GM23338 (cell line): ENCODE data around the gene SLC26A6. TPM values are rescaled to one million over a fixed set of nuclear protein-coding genes. Genes with fewer than 3 reads are reported as not detected.

Experiments used
- ATAC-seq: fragments of 200-7000 bp; cut with Tn5 transposase; 3 replicates; pipeline ENCODE4 v1.9.1; 2020
- DNase-seq: peaks from one replicate; pipeline ENCODE4 v3.0.0-alpha.2; 2015; ENCODE audit warnings: low spot score
- H2AFZ ChIP-seq: fragments of 200-600 bp; sonication (generic); 2 replicates; pipeline ENCODE4 v1.8.0; 2016; ENCODE audit warnings: antibody characterized with exemption, mild to moderate bottlenecking, moderate library complexity
- H3F3A ChIP-seq: fragments of 200-600 bp; sonication (generic); replicated peaks from 2 replicates; pipeline ENCODE4 v1.8.0; 2017; ENCODE audit warnings: antibody characterized with exemption, mixed run types, low read depth
- H3K27ac ChIP-seq: fragments of 200-600 bp; sonication (generic); 2 replicates; pipeline ENCODE4 v1.6.1; 2016; ENCODE audit warnings: low read depth
- H3K27me3 ChIP-seq: fragments of 200-600 bp; sonication (generic); 2 replicates; pipeline ENCODE4 v1.8.0; 2016; ENCODE audit warnings: mild to moderate bottlenecking, mixed run types, moderate library complexity; ENCODE audit not compliant: insufficient read depth
- H3K36me3 ChIP-seq: fragments of 200-600 bp; sonication (generic); 2 replicates; pipeline ENCODE4 v1.8.0; 2016; ENCODE audit warnings: mild to moderate bottlenecking; ENCODE audit not compliant: insufficient read depth
- H3K4me1 ChIP-seq: fragments of 200-600 bp; sonication (generic); 2 replicates; pipeline ENCODE4 v1.8.0; 2016; ENCODE audit warnings: mild to moderate bottlenecking, moderate library complexity; ENCODE audit not compliant: insufficient read depth
- H3K4me2 ChIP-seq: fragments of 200-600 bp; sonication (generic); 2 replicates; pipeline ENCODE4 v1.7.1; 2017; ENCODE audit warnings: mixed run types
- H3K4me3 ChIP-seq: fragments of 200-600 bp; sonication (generic); 2 replicates; pipeline ENCODE4 v1.6.1; 2016; ENCODE audit warnings: mixed run types
- H3K79me2 ChIP-seq: fragments of 200-600 bp; sonication (generic); replicated peaks from 2 replicates; pipeline ENCODE4 v1.8.0; 2017; ENCODE audit warnings: mild to moderate bottlenecking; ENCODE audit not compliant: insufficient read depth
- H3K9me2 ChIP-seq: fragments of 200-600 bp; sonication (generic); 2 replicates; pipeline ENCODE4 v1.8.0; 2017; ENCODE audit not compliant: insufficient read depth
- H4K20me1 ChIP-seq: fragments of 200-600 bp; sonication (generic); replicated peaks from 2 replicates; pipeline ENCODE4 v1.8.0; 2017; ENCODE audit warnings: mild to moderate bottlenecking; ENCODE audit not compliant: insufficient read depth
- H3K27ac Mint-ChIP-seq: 2 replicates; pipeline ENCODE4 v1.8.0; 2020; ENCODE audit warnings: inconsistent platforms, mild to moderate bottlenecking, moderate library complexity, mixed read lengths
- H3K27me3 Mint-ChIP-seq: 3 replicates; pipeline ENCODE4 v1.8.0; 2022; ENCODE audit warnings: low read depth, mild to moderate bottlenecking, moderate library complexity, mixed read lengths, inconsistent platforms; ENCODE audit not compliant: insufficient read depth, poor library complexity
- H3K36me3 Mint-ChIP-seq: 3 replicates; pipeline ENCODE4 v1.8.0; 2021; ENCODE audit warnings: low read depth, mild to moderate bottlenecking, inconsistent platforms, moderate library complexity, mixed read lengths
- H3K4me1 Mint-ChIP-seq: 3 replicates; pipeline ENCODE4 v1.8.0; 2020; ENCODE audit warnings: mild to moderate bottlenecking, inconsistent platforms, mixed read lengths
- H3K4me3 Mint-ChIP-seq: 3 replicates; pipeline ENCODE4 v1.8.0; 2021; ENCODE audit warnings: moderate library complexity, mild to moderate bottlenecking, inconsistent platforms, mixed read lengths
- H3K9me3 Mint-ChIP-seq: 3 replicates; pipeline ENCODE4 v1.8.0; 2020; ENCODE audit warnings: moderate library complexity, mild to moderate bottlenecking, inconsistent platforms, mixed read lengths
- CREB1 ChIP-seq: fragments of 250-450 bp; sonication (Bioruptor Pico); IDR thresholded peaks from 2 replicates; pipeline ENCODE4 v1.5.0; 2020; ENCODE audit warnings: low read depth, mild to moderate bottlenecking, moderate library complexity
- EZH2 ChIP-seq: fragments of 200-600 bp; sonication (generic); IDR thresholded peaks from one replicate; pipeline ENCODE4 v1.8.0; 2017; ENCODE audit warnings: antibody characterized with exemption, mild to moderate bottlenecking, low read depth; ENCODE audit not compliant: unreplicated experiment
- EZH2phosphoT487 ChIP-seq: fragments of 200-600 bp; sonication (generic); IDR thresholded peaks from one replicate; pipeline ENCODE4 v1.8.1; 2018; ENCODE audit warnings: antibody characterized with exemption; ENCODE audit not compliant: unreplicated experiment
- JUNB ChIP-seq: IDR thresholded peaks from one replicate; pipeline ENCODE4 v1.6.1; 2016; ENCODE audit warnings: antibody characterized with exemption; ENCODE audit not compliant: unreplicated experiment
- NANOG ChIP-seq: IDR thresholded peaks from 2 replicates; pipeline ENCODE4 v1.6.1; 2016; ENCODE audit warnings: antibody characterized with exemption, borderline replicate concordance
- POLR2AphosphoS5 ChIP-seq: IDR thresholded peaks from 2 replicates; pipeline ENCODE4 v1.6.1; 2016; ENCODE audit warnings: antibody characterized with exemption, low read depth
- STAT1 ChIP-seq: IDR thresholded peaks from one replicate; pipeline ENCODE4 v1.6.1; 2016; ENCODE audit warnings: antibody characterized with exemption; ENCODE audit not compliant: unreplicated experiment
- ZNF114 ChIP-seq: fragments of 250-450 bp; sonication (Bioruptor Pico); IDR thresholded peaks from 2 replicates; pipeline ENCODE4 v1.5.0; 2020; ENCODE audit warnings: mild to moderate bottlenecking, moderate library complexity
- ZNF331 ChIP-seq: fragments of 250-450 bp; sonication (Bioruptor Pico); IDR thresholded peaks from 2 replicates; pipeline ENCODE4 v1.5.0; 2020; ENCODE audit warnings: low read depth, mild to moderate bottlenecking, moderate library complexity
- polyA plus RNA-seq: library from polyadenylated mRNA; unstranded; fragments of >200 nt; fragmentation: Nextera tagmentation; extraction: Ambion mirVana; gene quantifications from 2 replicates; pipeline ENCODE4 v1.2.1, GENCODE V29; 2016
- total RNA-seq: library from RNA; depleted of rRNA; stranded (reverse); fragments of >200 nt; shearing (Covaris generic); gene quantifications from 2 replicates; pipeline ENCODE4 v1.2.3, GENCODE V29; 2014
- TF ChIP-seq, protein P1 (sequence below): IDR thresholded peaks from 2 replicates; pipeline ENCODE4 v1.6.1; 2016; ENCODE audit warnings: antibody characterized with exemption
- TF ChIP-seq, protein P2 (sequence below), 2 experiments: fragments of 200-600 bp in 1 of 2; sonication (generic) in 1 of 2; conservative IDR thresholded peaks; 2 replicates each; pipeline versions ENCODE4 v1.5.1 to v1.6.1; 2016 to 2017; ENCODE audit warnings: antibody characterized with exemption in 2 of 2, low read depth in 2 of 2, mild to moderate bottlenecking in 2 of 2, moderate library complexity in 1 of 2
- TF ChIP-seq, protein P3 (sequence below): fragments of 250-450 bp; sonication (Bioruptor Pico); IDR thresholded peaks from 2 replicates; pipeline ENCODE4 v1.5.0; 2020; ENCODE audit warnings: mild to moderate bottlenecking, moderate library complexity
- TF ChIP-seq, protein P4 (sequence below): IDR thresholded peaks from one replicate; pipeline ENCODE4 v1.6.1; 2018; ENCODE audit warnings: antibody characterized with exemption; ENCODE audit not compliant: unreplicated experiment

SLC26A6 gene
- total and polyA plus RNA-seq, 2 experiments from 2014 or later, result 34.3 to 96.4 TPM

DNA sequence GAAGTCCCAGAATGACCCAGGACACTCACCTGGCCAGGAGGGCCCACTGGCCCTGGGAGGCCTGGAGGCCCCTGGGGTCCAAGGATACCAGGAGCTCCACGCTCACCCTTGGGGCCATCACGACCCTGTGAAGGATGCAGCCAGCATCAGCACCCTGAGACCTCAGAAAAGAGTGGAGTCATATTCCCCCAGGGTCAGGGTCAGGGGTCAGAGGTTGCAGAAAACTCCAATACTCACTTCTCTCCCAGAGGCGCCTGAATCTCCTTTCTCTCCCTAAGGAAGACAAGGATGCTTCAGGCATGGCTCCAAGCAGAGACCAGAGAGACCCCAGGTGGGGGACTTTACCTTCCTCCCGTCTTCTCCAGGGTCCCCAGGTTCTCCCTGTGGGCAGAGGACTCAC, 58.6 kb downstream of the SLC26A6 start:
- H4K20me1 ChIP-seq, result no peaks in the 10 kb centered on the region
- H3K27me3 ChIP-seq, result no peaks in the 10 kb centered on the region
- H3K36me3 ChIP-seq, result no peaks in the 10 kb centered on the region
- no peak overlapping the region for H2AFZ ChIP-seq
- DNase-seq (no peak), ATAC-seq (no peak)
- Mint-ChIP-seq H3K4me3 (no peak overlapping the region), H3K27me3 (no peaks in the 10 kb centered on the region), H3K4me1 (no peaks in the 10 kb centered on the region), H3K27ac (no peak overlapping the region), H3K36me3 (peaks cover 3% of the 10 kb centered on the region; the same call in 2 of the 3 replicates), H3K9me3 (no peaks in the 10 kb centered on the region)
- no peaks in the 10 kb centered on the region for H3K79me2 ChIP-seq
- no peaks in the 10 kb centered on the region for H3K9me2 ChIP-seq
- H3K4me3 ChIP-seq, result no peak overlapping the region
- TF ChIP-seq, protein P1, sequence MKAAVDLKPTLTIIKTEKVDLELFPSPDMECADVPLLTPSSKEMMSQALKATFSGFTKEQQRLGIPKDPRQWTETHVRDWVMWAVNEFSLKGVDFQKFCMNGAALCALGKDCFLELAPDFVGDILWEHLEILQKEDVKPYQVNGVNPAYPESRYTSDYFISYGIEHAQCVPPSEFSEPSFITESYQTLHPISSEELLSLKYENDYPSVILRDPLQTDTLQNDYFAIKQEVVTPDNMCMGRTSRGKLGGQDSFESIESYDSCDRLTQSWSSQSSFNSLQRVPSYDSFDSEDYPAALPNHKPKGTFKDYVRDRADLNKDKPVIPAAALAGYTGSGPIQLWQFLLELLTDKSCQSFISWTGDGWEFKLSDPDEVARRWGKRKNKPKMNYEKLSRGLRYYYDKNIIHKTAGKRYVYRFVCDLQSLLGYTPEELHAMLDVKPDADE, result no peak
- TF ChIP-seq EZH2phosphoT487 (no peak), NANOG (no peak), JUNB (no peak), CREB1 (CRISPR knock-in tag) (no peak), ZNF331 (CRISPR knock-in tag) (no peak), STAT1 (no peak), POLR2AphosphoS5 (no peak), EZH2 (no peak), ZNF114 (CRISPR knock-in tag) (no peak)
- TF ChIP-seq, protein P2, sequence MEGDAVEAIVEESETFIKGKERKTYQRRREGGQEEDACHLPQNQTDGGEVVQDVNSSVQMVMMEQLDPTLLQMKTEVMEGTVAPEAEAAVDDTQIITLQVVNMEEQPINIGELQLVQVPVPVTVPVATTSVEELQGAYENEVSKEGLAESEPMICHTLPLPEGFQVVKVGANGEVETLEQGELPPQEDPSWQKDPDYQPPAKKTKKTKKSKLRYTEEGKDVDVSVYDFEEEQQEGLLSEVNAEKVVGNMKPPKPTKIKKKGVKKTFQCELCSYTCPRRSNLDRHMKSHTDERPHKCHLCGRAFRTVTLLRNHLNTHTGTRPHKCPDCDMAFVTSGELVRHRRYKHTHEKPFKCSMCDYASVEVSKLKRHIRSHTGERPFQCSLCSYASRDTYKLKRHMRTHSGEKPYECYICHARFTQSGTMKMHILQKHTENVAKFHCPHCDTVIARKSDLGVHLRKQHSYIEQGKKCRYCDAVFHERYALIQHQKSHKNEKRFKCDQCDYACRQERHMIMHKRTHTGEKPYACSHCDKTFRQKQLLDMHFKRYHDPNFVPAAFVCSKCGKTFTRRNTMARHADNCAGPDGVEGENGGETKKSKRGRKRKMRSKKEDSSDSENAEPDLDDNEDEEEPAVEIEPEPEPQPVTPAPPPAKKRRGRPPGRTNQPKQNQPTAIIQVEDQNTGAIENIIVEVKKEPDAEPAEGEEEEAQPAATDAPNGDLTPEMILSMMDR (conservative IDR thresholded peaks at IDR 0.05; ENCODE audit: low read depth in 2 of 2), result no peak
- TF ChIP-seq, protein P3, sequence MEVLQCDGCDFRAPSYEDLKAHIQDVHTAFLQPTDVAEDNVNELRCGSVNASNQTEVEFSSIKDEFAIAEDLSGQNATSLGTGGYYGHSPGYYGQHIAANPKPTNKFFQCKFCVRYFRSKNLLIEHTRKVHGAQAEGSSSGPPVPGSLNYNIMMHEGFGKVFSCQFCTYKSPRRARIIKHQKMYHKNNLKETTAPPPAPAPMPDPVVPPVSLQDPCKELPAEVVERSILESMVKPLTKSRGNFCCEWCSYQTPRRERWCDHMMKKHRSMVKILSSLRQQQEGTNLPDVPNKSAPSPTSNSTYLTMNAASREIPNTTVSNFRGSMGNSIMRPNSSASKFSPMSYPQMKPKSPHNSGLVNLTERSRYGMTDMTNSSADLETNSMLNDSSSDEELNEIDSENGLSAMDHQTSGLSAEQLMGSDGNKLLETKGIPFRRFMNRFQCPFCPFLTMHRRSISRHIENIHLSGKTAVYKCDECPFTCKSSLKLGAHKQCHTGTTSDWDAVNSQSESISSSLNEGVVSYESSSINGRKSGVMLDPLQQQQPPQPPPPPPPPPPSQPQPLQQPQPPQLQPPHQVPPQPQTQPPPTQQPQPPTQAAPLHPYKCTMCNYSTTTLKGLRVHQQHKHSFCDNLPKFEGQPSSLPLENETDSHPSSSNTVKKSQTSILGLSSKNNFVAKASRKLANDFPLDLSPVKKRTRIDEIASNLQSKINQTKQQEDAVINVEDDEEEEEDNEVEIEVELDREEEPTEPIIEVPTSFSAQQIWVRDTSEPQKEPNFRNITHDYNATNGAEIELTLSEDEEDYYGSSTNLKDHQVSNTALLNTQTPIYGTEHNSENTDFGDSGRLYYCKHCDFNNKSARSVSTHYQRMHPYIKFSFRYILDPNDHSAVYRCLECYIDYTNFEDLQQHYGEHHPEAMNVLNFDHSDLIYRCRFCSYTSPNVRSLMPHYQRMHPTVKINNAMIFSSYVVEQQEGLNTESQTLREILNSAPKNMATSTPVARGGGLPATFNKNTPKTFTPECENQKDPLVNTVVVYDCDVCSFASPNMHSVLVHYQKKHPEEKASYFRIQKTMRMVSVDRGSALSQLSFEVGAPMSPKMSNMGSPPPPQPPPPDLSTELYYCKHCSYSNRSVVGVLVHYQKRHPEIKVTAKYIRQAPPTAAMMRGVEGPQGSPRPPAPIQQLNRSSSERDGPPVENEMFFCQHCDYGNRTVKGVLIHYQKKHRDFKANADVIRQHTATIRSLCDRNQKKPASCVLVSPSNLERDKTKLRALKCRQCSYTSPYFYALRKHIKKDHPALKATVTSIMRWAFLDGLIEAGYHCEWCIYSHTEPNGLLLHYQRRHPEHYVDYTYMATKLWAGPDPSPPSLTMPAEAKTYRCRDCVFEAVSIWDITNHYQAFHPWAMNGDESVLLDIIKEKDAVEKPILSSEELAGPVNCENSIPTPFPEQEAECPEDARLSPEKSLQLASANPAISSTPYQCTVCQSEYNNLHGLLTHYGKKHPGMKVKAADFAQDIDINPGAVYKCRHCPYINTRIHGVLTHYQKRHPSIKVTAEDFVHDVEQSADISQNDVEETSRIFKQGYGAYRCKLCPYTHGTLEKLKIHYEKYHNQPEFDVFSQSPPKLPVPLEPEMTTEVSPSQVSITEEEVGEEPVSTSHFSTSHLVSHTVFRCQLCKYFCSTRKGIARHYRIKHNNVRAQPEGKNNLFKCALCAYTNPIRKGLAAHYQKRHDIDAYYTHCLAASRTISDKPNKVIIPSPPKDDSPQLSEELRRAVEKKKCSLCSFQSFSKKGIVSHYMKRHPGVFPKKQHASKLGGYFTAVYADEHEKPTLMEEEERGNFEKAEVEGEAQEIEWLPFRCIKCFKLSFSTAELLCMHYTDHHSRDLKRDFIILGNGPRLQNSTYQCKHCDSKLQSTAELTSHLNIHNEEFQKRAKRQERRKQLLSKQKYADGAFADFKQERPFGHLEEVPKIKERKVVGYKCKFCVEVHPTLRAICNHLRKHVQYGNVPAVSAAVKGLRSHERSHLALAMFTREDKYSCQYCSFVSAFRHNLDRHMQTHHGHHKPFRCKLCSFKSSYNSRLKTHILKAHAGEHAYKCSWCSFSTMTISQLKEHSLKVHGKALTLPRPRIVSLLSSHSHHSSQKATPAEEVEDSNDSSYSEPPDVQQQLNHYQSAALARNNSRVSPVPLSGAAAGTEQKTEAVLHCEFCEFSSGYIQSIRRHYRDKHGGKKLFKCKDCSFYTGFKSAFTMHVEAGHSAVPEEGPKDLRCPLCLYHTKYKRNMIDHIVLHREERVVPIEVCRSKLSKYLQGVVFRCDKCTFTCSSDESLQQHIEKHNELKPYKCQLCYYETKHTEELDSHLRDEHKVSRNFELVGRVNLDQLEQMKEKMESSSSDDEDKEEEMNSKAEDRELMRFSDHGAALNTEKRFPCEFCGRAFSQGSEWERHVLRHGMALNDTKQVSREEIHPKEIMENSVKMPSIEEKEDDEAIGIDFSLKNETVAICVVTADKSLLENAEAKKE (CRISPR knock-in tag), result no peak
- TF ChIP-seq, protein P4, sequence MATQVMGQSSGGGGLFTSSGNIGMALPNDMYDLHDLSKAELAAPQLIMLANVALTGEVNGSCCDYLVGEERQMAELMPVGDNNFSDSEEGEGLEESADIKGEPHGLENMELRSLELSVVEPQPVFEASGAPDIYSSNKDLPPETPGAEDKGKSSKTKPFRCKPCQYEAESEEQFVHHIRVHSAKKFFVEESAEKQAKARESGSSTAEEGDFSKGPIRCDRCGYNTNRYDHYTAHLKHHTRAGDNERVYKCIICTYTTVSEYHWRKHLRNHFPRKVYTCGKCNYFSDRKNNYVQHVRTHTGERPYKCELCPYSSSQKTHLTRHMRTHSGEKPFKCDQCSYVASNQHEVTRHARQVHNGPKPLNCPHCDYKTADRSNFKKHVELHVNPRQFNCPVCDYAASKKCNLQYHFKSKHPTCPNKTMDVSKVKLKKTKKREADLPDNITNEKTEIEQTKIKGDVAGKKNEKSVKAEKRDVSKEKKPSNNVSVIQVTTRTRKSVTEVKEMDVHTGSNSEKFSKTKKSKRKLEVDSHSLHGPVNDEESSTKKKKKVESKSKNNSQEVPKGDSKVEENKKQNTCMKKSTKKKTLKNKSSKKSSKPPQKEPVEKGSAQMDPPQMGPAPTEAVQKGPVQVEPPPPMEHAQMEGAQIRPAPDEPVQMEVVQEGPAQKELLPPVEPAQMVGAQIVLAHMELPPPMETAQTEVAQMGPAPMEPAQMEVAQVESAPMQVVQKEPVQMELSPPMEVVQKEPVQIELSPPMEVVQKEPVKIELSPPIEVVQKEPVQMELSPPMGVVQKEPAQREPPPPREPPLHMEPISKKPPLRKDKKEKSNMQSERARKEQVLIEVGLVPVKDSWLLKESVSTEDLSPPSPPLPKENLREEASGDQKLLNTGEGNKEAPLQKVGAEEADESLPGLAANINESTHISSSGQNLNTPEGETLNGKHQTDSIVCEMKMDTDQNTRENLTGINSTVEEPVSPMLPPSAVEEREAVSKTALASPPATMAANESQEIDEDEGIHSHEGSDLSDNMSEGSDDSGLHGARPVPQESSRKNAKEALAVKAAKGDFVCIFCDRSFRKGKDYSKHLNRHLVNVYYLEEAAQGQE, result no peak
- no peaks in the 10 kb centered on the region for H3F3A ChIP-seq
- no peak overlapping the region for H3K4me2 ChIP-seq
- no peak overlapping the region for H3K27ac ChIP-seq
- no peaks in the 10 kb centered on the region for H3K4me1 ChIP-seq
